Neural cell (in vitro differentiated cells): ENCODE results near the gene CPSF2. TPM values are rescaled to one million over a fixed set of nuclear protein-coding genes. Genes with fewer than 3 reads are reported as not detected.

Experiments used
- H2AFZ ChIP-seq: fragments of 200-600, 300-800 bp; sonication (generic), shearing (Covaris generic); 2 replicates; pipeline ENCODE4 v1.6.0; 2014; ENCODE audit warnings: low read depth, mild to moderate bottlenecking, antibody characterized with exemption, low read length, moderate library complexity
- H3F3A ChIP-seq: fragments of 200-600 bp; shearing (Covaris generic); 2 replicates; pipeline ENCODE4 v1.6.1; 2016; ENCODE audit warnings: mild to moderate bottlenecking, moderate library complexity, mixed read lengths, antibody characterized with exemption, low read length; ENCODE audit not compliant: insufficient read depth, poor library complexity, severe bottlenecking
- H3K27ac ChIP-seq: fragments of 200-600, 300-800 bp; sonication (generic), shearing (Covaris generic); 2 replicates; pipeline ENCODE4 v1.5.1; 2014; ENCODE audit warnings: mild to moderate bottlenecking, low read length, moderate library complexity
- H3K27me3 ChIP-seq: fragments of 300-800, 200-600 bp; sonication (generic), shearing (Covaris generic); 2 replicates; pipeline ENCODE4 v1.6.0; 2014; ENCODE audit warnings: mild to moderate bottlenecking, low read depth, low read length, moderate library complexity; ENCODE audit not compliant: insufficient read depth
- H3K36me3 ChIP-seq: fragments of 300-800, 200-600 bp; sonication (generic), shearing (Covaris generic); 2 replicates; pipeline ENCODE4 v1.5.1; 2014; ENCODE audit warnings: mild to moderate bottlenecking, antibody characterized with exemption, low read length, moderate library complexity; ENCODE audit not compliant: insufficient read depth
- H3K4me2 ChIP-seq: fragments of 300-800, 200-600 bp; sonication (generic), shearing (Covaris generic); 2 replicates; pipeline ENCODE4 v1.6.0; 2014; ENCODE audit warnings: mild to moderate bottlenecking, low read length
- H3K4me3 ChIP-seq: fragments of 300-800, 200-600 bp; sonication (generic), shearing (Covaris generic); 2 replicates; pipeline ENCODE4 v1.5.1; 2014; ENCODE audit warnings: mild to moderate bottlenecking, low read length, moderate library complexity
- H3K79me2 ChIP-seq: fragments of 200-600 bp; shearing (Covaris generic); replicated peaks from 2 replicates; pipeline ENCODE4 v1.6.0; 2014; ENCODE audit warnings: mild to moderate bottlenecking, low read length, moderate library complexity; ENCODE audit not compliant: insufficient read depth
- H3K9ac ChIP-seq: fragments of 300-800, 200-600 bp; sonication (generic), shearing (Covaris generic); 2 replicates; pipeline ENCODE4 v1.6.1; 2016; ENCODE audit warnings: mild to moderate bottlenecking, low read length, mixed read lengths
- H3K9me2 ChIP-seq: fragments of 200-600 bp; shearing (Covaris generic); 2 replicates; pipeline ENCODE4 v1.6.1; 2016; ENCODE audit warnings: mild to moderate bottlenecking, low read length, mixed read lengths; ENCODE audit not compliant: insufficient read depth
- H3K9me3 ChIP-seq: fragments of 200-600, 300-800 bp; sonication (generic), shearing (Covaris generic); 2 replicates; pipeline ENCODE4 v1.6.1; 2016; ENCODE audit warnings: mild to moderate bottlenecking, mixed run types, low read length, moderate library complexity, mixed read lengths
- H4K20me1 ChIP-seq: fragments of 200-600 bp; shearing (Covaris generic); 2 replicates; pipeline ENCODE4 v1.6.1; 2016; ENCODE audit warnings: mild to moderate bottlenecking, mixed run types; ENCODE audit not compliant: insufficient read depth
- CTCF ChIP-seq: fragments of 450-650 bp; IDR thresholded peaks from 2 replicates; pipeline ENCODE4 v1.5.1; 2014; ENCODE audit warnings: antibody characterized with exemption, mild to moderate bottlenecking, moderate library complexity; ENCODE audit not compliant: poor library complexity, severe bottlenecking
- EP300 ChIP-seq: fragments of 450-650 bp; conservative IDR thresholded peaks from 2 replicates; pipeline ENCODE4 v1.6.1; 2014; ENCODE audit warnings: antibody characterized with exemption, mild to moderate bottlenecking, moderate library complexity; ENCODE audit not compliant: poor library complexity, severe bottlenecking
- EZH2 ChIP-seq: fragments of 200-600, 300-800 bp; shearing (Covaris generic), sonication (generic); IDR thresholded peaks from 2 replicates; pipeline ENCODE4 v1.6.1; 2014; ENCODE audit warnings: antibody characterized with exemption, low read length, borderline replicate concordance, mild to moderate bottlenecking; ENCODE audit not compliant: insufficient read depth, poor library complexity, severe bottlenecking
- MXI1 ChIP-seq: fragments of 450-650 bp; conservative IDR thresholded peaks from 2 replicates; pipeline ENCODE4 v1.6.1; 2014; ENCODE audit warnings: antibody characterized with exemption, mild to moderate bottlenecking; ENCODE audit not compliant: poor library complexity, severe bottlenecking
- POLR2AphosphoS5 ChIP-seq: IDR thresholded peaks from 2 replicates; pipeline ENCODE4 v1.6.1; 2012
- RAD21 ChIP-seq: fragments of 450-650 bp; conservative IDR thresholded peaks from 2 replicates; pipeline ENCODE4 v1.6.1; 2014; ENCODE audit warnings: antibody characterized with exemption, mild to moderate bottlenecking, moderate library complexity
- REST ChIP-seq: IDR thresholded peaks from 2 replicates; pipeline ENCODE4 v1.6.1; 2012; ENCODE audit warnings: borderline replicate concordance
- SMC3 ChIP-seq: fragments of 450-650 bp; conservative IDR thresholded peaks from 2 replicates; pipeline ENCODE4 v1.6.1; 2014; ENCODE audit warnings: antibody characterized with exemption, mild to moderate bottlenecking, moderate library complexity; ENCODE audit not compliant: poor library complexity
- TAF1 ChIP-seq: IDR thresholded peaks from 2 replicates; pipeline ENCODE4 v1.6.1; 2012; ENCODE audit warnings: low read depth
- polyA plus RNA-seq: library from polyadenylated mRNA; depleted of rRNA; stranded (reverse); fragments of >200 nt; gene quantifications from 2 replicates; pipeline ENCODE4 v1.2.3, GENCODE V29; 2014

Gene CPSF2
- polyA plus RNA-seq, 1 donor from 2014 or later: 18.5 TPM

GRCh38 chr14:92105893-92106142 is 16.0 kb upstream of the CPSF2 start:
- Histone ChIP-seq H4K20me1 (no peaks in the 10 kb centered on the region), H2AFZ (peak overlapping the region; percentile 98), H3K9ac (peak overlapping the region; percentile 92), H3K9me2 (no peaks in the 10 kb centered on the region), H3K4me3 (peak overlapping the region; percentile 97), H3K27me3 (no peaks in the 10 kb centered on the region), H3F3A (no peaks in the 10 kb centered on the region), H3K79me2 (peaks cover 48% of the 10 kb centered on the region), H3K36me3 (no peaks in the 10 kb centered on the region), H3K27ac (peak overlapping the region; percentile 88), H3K4me2 (peak overlapping the region; percentile 79), H3K9me3 (no peaks in the 10 kb centered on the region)
- TF ChIP-seq RAD21 (no peak), EZH2 (no peak), EP300 (no peak), CTCF (no peak), REST (no peak), TAF1 (no peak), SMC3 (no peak), MXI1 (no peak), POLR2AphosphoS5 (no peak)

GRCh38 chr14:92106143-92106926 is 15.4 kb upstream of the CPSF2 start, which contains the start of gene ATXN3:
Gene ATXN3 (minus strand): TSS chr14:92106582. CDS start chr14:92106552, 30 bp downstream.
- H3K4me3 ChIP-seq: peak within 1 kb of the TSS; percentile 97
- peak within 1 kb of the TSS; percentile 98 for H2AFZ ChIP-seq
- no peaks in the 10 kb centered on the region for H3K9me2 ChIP-seq
- H4K20me1 ChIP-seq: no peaks in the 10 kb centered on the region
- no peaks in the 10 kb centered on the region for H3F3A ChIP-seq
- H3K79me2 ChIP-seq: peaks cover 43% of the 10 kb centered on the region
- no peaks in the 10 kb centered on the region for H3K36me3 ChIP-seq
- no peaks in the 10 kb centered on the region for H3K9me3 ChIP-seq
- peak within 1 kb of the TSS; percentile 88 for H3K27ac ChIP-seq
- TF ChIP-seq EZH2 (no peak), EP300 (peak; percentile 19), POLR2AphosphoS5 (peak; percentile 92), RAD21 (peak; percentile 31), MXI1 (peak; percentile 74), CTCF (peak; percentile 88), SMC3 (no peak), TAF1 (no peak)
- H3K27me3 ChIP-seq: no peaks in the 10 kb centered on the region
- peak within 1 kb of the TSS; percentile 79 for H3K4me2 ChIP-seq
- H3K9ac ChIP-seq: peak within 1 kb of the TSS; percentile 92
